Thoracic aorta (tissue), 2 donors: Measurements from ENCODE around the gene PCDHA5. TPM values are rescaled to one million over a fixed set of nuclear protein-coding genes. Genes with fewer than 3 reads are reported as not detected.
A peak's percentile ranks its signal among the peaks of the same experiment; 100 is the strongest.
"Not testable (repeated sequence)": the region's sequence is repeated elsewhere in the genome, so short reads cannot be mapped to it uniquely, and the experiment has no call there.

Experiments used
- ATAC-seq: fragments of 150-250 bp; one replicate; pipeline ENCODE4 v1.8.0; 2017; ENCODE audit warnings: low read depth; ENCODE audit not compliant: insufficient number of reproducible peaks, low FRiP score
- DNase-seq: peaks from one replicate; pipeline ENCODE4 v3.0.0-alpha.2; 2020; ENCODE audit warnings: low spot score
- H3K27ac ChIP-seq, 2 donors: fragments of 200-600 bp; sonication (generic); 1 replicate in 1 of 2; 2 replicates in 1 of 2; pipeline ENCODE4 v1.5.1; 2016; ENCODE audit warnings: mild to moderate bottlenecking in 2 of 2, moderate library complexity in 2 of 2
- H3K27me3 ChIP-seq: fragments of 200-600 bp; sonication (generic); replicated peaks from 2 replicates; pipeline ENCODE4 v1.6.0; 2016; ENCODE audit warnings: mild to moderate bottlenecking; ENCODE audit not compliant: insufficient read depth
- H3K36me3 ChIP-seq: fragments of 200-600 bp; sonication (generic); one replicate; pipeline ENCODE4 v1.5.1; 2016
- H3K4me1 ChIP-seq, 2 donors: fragments of 200-600 bp; sonication (generic); 1 replicate in 1 of 2; 2 replicates in 1 of 2; pipeline versions ENCODE4 v1.5.1 to v1.6.0; 2016; ENCODE audit warnings: low read depth in 2 of 2, mild to moderate bottlenecking in 1 of 2; ENCODE audit not compliant: control insufficient read depth in 1 of 2
- H3K4me3 ChIP-seq: fragments of 200-600 bp; sonication (generic); 2 replicates; pipeline ENCODE4 v1.5.1; 2016; ENCODE audit warnings: mild to moderate bottlenecking
- H3K9me3 ChIP-seq: fragments of 200-600 bp; sonication (generic); 2 replicates; pipeline ENCODE4 v1.5.1; 2016
- total RNA-seq, 2 donors: library from RNA; depleted of rRNA; stranded (reverse); fragments of >200 nt; gene quantifications; one replicate each; pipeline versions ENCODE4 v1.1.0 to v1.2.3, GENCODE V29; 2016
- TF ChIP-seq, protein P1 (sequence below): fragments of 200-600 bp; sonication (generic); IDR thresholded peaks from one replicate; pipeline ENCODE4 v1.5.1; 2019; ENCODE audit warnings: antibody characterized with exemption

The PCDHA5 gene
- total RNA-seq, 2 donors from 2014 or later = 0.14 to 0.85 TPM

GRCh38 chr5:140808889-140809291, 12.5 kb upstream of the PCDHA5 start:
- H3K27ac ChIP-seq = no peak overlapping the region
- no peak for DNase-seq
- ATAC-seq = no peak
- H3K4me3 ChIP-seq = no peak overlapping the region
- TF ChIP-seq, protein P1, sequence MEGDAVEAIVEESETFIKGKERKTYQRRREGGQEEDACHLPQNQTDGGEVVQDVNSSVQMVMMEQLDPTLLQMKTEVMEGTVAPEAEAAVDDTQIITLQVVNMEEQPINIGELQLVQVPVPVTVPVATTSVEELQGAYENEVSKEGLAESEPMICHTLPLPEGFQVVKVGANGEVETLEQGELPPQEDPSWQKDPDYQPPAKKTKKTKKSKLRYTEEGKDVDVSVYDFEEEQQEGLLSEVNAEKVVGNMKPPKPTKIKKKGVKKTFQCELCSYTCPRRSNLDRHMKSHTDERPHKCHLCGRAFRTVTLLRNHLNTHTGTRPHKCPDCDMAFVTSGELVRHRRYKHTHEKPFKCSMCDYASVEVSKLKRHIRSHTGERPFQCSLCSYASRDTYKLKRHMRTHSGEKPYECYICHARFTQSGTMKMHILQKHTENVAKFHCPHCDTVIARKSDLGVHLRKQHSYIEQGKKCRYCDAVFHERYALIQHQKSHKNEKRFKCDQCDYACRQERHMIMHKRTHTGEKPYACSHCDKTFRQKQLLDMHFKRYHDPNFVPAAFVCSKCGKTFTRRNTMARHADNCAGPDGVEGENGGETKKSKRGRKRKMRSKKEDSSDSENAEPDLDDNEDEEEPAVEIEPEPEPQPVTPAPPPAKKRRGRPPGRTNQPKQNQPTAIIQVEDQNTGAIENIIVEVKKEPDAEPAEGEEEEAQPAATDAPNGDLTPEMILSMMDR = no peak
- H3K4me1 ChIP-seq = no peaks in the 10 kb centered on the region
- H3K9me3 ChIP-seq = no peaks in the 10 kb centered on the region
- H3K27me3 ChIP-seq = no peaks in the 10 kb centered on the region
- H3K36me3 ChIP-seq = no peaks in the 10 kb centered on the region

DNA sequence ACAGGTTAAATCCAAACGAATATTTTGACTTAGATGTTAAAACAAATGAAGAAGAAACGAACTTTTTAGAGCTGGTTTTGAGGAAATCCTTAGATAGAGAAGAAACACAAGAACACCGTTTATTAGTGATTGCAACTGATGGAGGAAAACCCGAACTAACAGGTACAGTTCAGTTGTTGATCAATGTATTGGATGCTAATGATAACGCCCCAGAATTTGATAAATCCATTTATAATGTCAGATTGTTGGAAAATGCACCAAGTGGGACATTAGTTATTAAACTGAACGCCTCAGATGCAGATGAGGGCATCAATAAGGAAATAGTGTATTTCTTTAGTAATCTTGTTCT, 842 bp downstream of the PCDHA5 start:
- TF ChIP-seq, protein P1 = no peak
- Histone ChIP-seq H3K4me3 (no peak overlapping the region), H3K4me1 (no peaks in the 10 kb centered on the region), H3K27ac (no peak overlapping the region), H3K36me3 (no peaks in the 10 kb centered on the region), H3K9me3 (peaks cover 14% of the 10 kb centered on the region), H3K27me3 (no peaks in the 10 kb centered on the region)
- no peak for DNase-seq
- ATAC-seq = no peak

DNA sequence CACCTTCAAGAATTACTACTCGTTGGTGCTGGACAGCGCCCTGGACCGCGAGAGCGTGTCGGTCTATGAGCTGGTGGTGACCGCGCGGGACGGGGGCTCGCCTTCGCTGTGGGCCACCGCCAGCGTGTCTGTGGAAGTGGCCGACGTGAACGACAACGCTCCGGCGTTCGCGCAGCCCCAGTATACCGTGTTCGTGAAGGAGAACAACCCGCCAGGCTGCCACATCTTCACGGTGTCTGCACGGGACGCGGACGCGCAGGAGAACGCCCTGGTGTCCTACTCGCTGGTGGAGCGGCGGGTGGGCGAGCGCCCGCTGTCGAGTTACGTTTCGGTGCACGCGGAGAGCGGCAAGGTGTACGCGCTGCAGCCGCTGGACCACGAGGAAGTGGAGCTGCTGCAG, 1.6 kb downstream of the PCDHA5 start:
- H3K36me3 ChIP-seq, DNase-seq, H3K4me3 ChIP-seq, ATAC-seq, H3K27ac ChIP-seq, H3K4me1 ChIP-seq, H3K27me3 ChIP-seq: not testable (repeated sequence)
- peaks cover 16% of the 10 kb centered on the region for H3K9me3 ChIP-seq

- Histone ChIP-seq H3K27ac (no peak overlapping the region), H3K27me3 (no peaks in the 10 kb centered on the region), H3K4me3 (no peak overlapping the region), H3K36me3 (no peaks in the 10 kb centered on the region), H3K9me3 (peaks cover 21% of the 10 kb centered on the region), H3K4me1 (no peaks in the 10 kb centered on the region)
- no peak for DNase-seq
- TF ChIP-seq, protein P1 = no peak
- ATAC-seq = no peak
Measured at GRCh38 chr5:140823475-140823874, 2.1 kb downstream of the PCDHA5 start.

GRCh38 chr5:140827704-140828361, 6.4 kb downstream of the PCDHA5 start, which contains the start of gene PCDHA6:
PCDHA6 (plus strand) TSS chr5:140827960; CDS start chr5:140828092, 132 bp downstream.
- TF ChIP-seq, protein P1 = no peak
- Histone ChIP-seq H3K4me3 (peak within 1 kb of the TSS; percentile 42), H3K27ac (no peak within 1 kb of the TSS), H3K9me3 (peaks cover 20% of the 10 kb centered on the region), H3K27me3 (no peaks in the 10 kb centered on the region), H3K36me3 (no peaks in the 10 kb centered on the region), H3K4me1 (no peaks in the 10 kb centered on the region)
- DNase-seq = no peak
- no peak for ATAC-seq

DNA sequence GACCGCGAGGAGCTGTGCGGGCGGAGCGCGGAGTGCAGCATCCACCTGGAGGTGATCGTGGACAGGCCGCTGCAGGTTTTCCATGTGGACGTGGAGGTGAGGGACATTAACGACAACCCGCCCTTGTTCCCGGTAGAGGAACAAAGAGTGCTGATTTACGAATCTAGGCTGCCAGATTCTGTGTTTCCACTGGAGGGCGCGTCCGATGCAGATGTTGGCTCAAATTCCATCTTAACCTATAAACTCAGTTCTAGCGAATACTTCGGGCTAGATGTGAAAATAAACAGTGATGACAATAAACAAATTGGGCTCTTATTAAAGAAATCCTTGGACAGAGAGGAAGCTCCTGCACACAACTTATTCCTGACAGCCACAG, 6.9 kb downstream of the PCDHA5 start:
- Histone ChIP-seq H3K4me1 (no peaks in the 10 kb centered on the region), H3K9me3 (peaks cover 17% of the 10 kb centered on the region)

DNA sequence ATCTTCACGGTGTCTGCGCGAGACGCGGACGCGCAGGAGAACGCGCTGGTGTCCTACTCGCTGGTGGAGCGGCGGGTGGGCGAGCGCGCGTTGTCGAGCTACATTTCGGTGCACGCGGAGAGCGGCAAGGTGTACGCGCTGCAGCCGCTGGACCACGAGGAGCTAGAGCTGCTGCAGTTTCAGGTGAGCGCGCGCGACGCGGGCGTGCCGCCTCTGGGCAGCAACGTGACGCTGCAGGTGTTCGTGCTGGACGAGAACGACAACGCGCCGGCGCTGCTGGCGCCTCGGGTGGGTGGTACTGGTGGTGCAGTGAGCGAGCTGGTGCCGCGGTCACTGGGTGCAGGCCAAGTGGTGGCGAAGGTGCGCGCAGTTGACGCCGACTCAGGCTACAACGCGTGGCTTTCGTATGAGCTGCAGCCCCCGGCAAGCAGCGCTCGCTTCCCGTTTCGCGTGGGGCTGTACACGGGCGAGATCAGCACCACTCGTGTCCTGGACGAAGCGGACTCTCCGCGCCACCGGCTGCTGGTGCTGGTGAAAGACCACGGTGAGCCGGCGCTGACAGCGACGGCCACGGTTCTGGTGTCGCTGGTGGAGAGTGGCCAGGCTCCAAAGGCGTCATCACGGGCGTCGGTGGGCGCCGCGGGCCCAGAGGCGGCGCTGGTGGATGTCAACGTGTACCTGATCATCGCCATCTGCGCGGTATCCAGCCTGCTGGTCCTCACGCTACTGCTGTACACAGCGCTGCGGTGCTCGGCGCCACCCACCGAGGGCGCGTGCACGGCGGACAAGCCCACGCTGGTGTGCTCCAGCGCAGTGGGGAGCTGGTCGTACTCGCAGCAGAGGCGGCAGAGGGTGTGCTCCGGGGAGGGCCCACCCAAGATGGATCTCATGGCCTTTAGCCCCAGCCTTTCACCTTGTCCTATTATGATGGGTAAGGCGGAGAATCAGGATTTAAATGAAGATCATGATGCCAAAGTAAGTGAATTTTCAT, 8.4 kb downstream of the PCDHA5 start:
- not testable (repeated sequence) for H3K36me3 ChIP-seq, ATAC-seq, H3K4me3 ChIP-seq, H3K27ac ChIP-seq, H3K27me3 ChIP-seq, DNase-seq, H3K4me1 ChIP-seq
- H3K9me3 ChIP-seq = peaks cover 28% of the 10 kb centered on the region

More for the DNA sequence above, 6.9 kb downstream of the PCDHA5 start:
- Histone ChIP-seq H3K4me3 (peak overlapping the region; percentile 42), H3K27me3 (no peaks in the 10 kb centered on the region), H3K36me3 (no peaks in the 10 kb centered on the region), H3K27ac (no peak overlapping the region)
- ATAC-seq (no peak), DNase-seq (no peak)
- TF ChIP-seq, protein P1 = no peak
